Type B pancreatic cell (in vitro differentiated cells): Measurements from ENCODE around the gene GPS1. TPM values are rescaled to one million over a fixed set of nuclear protein-coding genes. Genes with fewer than 3 reads are reported as not detected.

Source experiments
- DNase-seq: peaks from one replicate; pipeline ENCODE4 v3.0.0; 2021; ENCODE audit warnings: mixed read lengths; ENCODE audit not compliant: unreplicated experiment; ENCODE audit errors: extremely low spot score
- H3K27ac Mint-ChIP-seq: 2 replicates; pipeline ENCODE4 v1.8.0; 2021; ENCODE audit warnings: mild to moderate bottlenecking, mixed read lengths
- H3K27me3 Mint-ChIP-seq: 2 replicates; pipeline ENCODE4 v1.8.0; 2021; ENCODE audit warnings: mixed read lengths
- H3K36me3 Mint-ChIP-seq: 2 replicates; pipeline ENCODE4 v1.8.0; 2021; ENCODE audit warnings: mixed read lengths
- H3K4me1 Mint-ChIP-seq: one replicate; pipeline ENCODE4 v1.8.0; 2021; ENCODE audit warnings: mixed read lengths; ENCODE audit not compliant: unreplicated experiment
- H3K4me3 Mint-ChIP-seq: 2 replicates; pipeline ENCODE4 v1.8.0; 2021; ENCODE audit warnings: mild to moderate bottlenecking, mixed read lengths
- H3K9me3 Mint-ChIP-seq: 2 replicates; pipeline ENCODE4 v1.8.0; 2021; ENCODE audit warnings: mixed read lengths
- CTCF ChIP-seq: fragments of 200-600 bp; sonication (generic); conservative IDR thresholded peaks from 2 replicates; pipeline ENCODE4 v1.5.0; 2021; ENCODE audit warnings: antibody characterized with exemption, mild to moderate bottlenecking
- total RNA-seq: library from RNA; stranded (reverse); gene quantifications from 2 replicates; pipeline ENCODE4 v1.2.1, GENCODE V29; 2021; ENCODE audit warnings: low replicate concordance

Gene GPS1
- total RNA-seq, 1 donor from 2014 or later, result 111 TPM

- Mint-ChIP-seq H3K4me3 (no peak overlapping the region), H3K27me3 (no peaks in the 10 kb centered on the region), H3K4me1 (peaks cover 17% of the 10 kb centered on the region), H3K36me3 (peaks cover 5% of the 10 kb centered on the region), H3K9me3 (no peaks in the 10 kb centered on the region), H3K27ac (no peak overlapping the region)
- DNase-seq, result no peak
- no peak for TF ChIP-seq CTCF
Measured at GRCh38 chr17:82039695-82040299, 11.9 kb upstream of the GPS1 start.

- no peaks in the 10 kb centered on the region for H3K9me3 Mint-ChIP-seq
- no peak overlapping the region for H3K27ac Mint-ChIP-seq
- DNase-seq, result no peak
- no peaks in the 10 kb centered on the region for H3K27me3 Mint-ChIP-seq
- no peak for TF ChIP-seq CTCF
- no peaks in the 10 kb centered on the region for H3K36me3 Mint-ChIP-seq
- H3K4me1 Mint-ChIP-seq, result peaks cover 10% of the 10 kb centered on the region
- H3K4me3 Mint-ChIP-seq, result no peak overlapping the region
Measured at GRCh38 chr17:82041144-82041814, 10.4 kb upstream of the GPS1 start.

GRCh38 chr17:82042649-82043048 lies 9.0 kb upstream of the GPS1 start:
- no peak for DNase-seq
- H3K4me3 Mint-ChIP-seq, result no peak overlapping the region
- peak overlapping the region; percentile 35 for H3K27ac Mint-ChIP-seq
- H3K4me1 Mint-ChIP-seq, result peaks cover 9% of the 10 kb centered on the region
- no peaks in the 10 kb centered on the region for H3K27me3 Mint-ChIP-seq
- no peak for TF ChIP-seq CTCF
- peaks cover 5% of the 10 kb centered on the region for H3K36me3 Mint-ChIP-seq
- H3K9me3 Mint-ChIP-seq, result no peaks in the 10 kb centered on the region

- peaks cover 4% of the 10 kb centered on the region for H3K4me1 Mint-ChIP-seq
- H3K27ac Mint-ChIP-seq, result no peak overlapping the region
- H3K9me3 Mint-ChIP-seq, result no peaks in the 10 kb centered on the region
- peaks cover 5% of the 10 kb centered on the region for H3K36me3 Mint-ChIP-seq
- no peak overlapping the region for H3K4me3 Mint-ChIP-seq
- DNase-seq, result no peak
- no peak for TF ChIP-seq CTCF
- no peaks in the 10 kb centered on the region for H3K27me3 Mint-ChIP-seq
Measured at GRCh38 chr17:82043507-82043906, 8.2 kb upstream of the GPS1 start.

GRCh38 chr17:82045936-82046484 lies 5.7 kb upstream of the GPS1 start:
- peaks cover 5% of the 10 kb centered on the region for H3K36me3 Mint-ChIP-seq
- H3K4me1 Mint-ChIP-seq, result peaks cover 4% of the 10 kb centered on the region
- no peaks in the 10 kb centered on the region for H3K27me3 Mint-ChIP-seq
- no peak for DNase-seq
- H3K4me3 Mint-ChIP-seq, result no peak overlapping the region
- TF ChIP-seq CTCF, result no peak
- no peak overlapping the region for H3K27ac Mint-ChIP-seq
- H3K9me3 Mint-ChIP-seq, result no peaks in the 10 kb centered on the region
